ENCODE results near the gene CTDSPL.

GRCh38 chr3:37988931-37989525 is 127.3 kb downstream of the CTDSPL start:
- TF ChIP-seq, protein P1, sequence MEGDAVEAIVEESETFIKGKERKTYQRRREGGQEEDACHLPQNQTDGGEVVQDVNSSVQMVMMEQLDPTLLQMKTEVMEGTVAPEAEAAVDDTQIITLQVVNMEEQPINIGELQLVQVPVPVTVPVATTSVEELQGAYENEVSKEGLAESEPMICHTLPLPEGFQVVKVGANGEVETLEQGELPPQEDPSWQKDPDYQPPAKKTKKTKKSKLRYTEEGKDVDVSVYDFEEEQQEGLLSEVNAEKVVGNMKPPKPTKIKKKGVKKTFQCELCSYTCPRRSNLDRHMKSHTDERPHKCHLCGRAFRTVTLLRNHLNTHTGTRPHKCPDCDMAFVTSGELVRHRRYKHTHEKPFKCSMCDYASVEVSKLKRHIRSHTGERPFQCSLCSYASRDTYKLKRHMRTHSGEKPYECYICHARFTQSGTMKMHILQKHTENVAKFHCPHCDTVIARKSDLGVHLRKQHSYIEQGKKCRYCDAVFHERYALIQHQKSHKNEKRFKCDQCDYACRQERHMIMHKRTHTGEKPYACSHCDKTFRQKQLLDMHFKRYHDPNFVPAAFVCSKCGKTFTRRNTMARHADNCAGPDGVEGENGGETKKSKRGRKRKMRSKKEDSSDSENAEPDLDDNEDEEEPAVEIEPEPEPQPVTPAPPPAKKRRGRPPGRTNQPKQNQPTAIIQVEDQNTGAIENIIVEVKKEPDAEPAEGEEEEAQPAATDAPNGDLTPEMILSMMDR (IDR thresholded peaks at IDR 0.05) = no peak
- no peak for TF ChIP-seq POLR2A (IDR thresholded peaks at IDR 0.05)
- TF ChIP-seq EP300 (IDR thresholded peaks at IDR 0.05) = no peak

All from sigmoid colon (tissue), 4 donors.